NK-92 treated with Interleukin-12 subunit alpha and Interleukin-12 subunit beta, amount 100 ng/mL, for 24 hours (cell line): ENCODE results near the gene NOM1.

Experiments
- DNase-seq: peaks from one replicate; lab custom pipeline; 2025; lab: John Stamatoyannopoulos, UW

The NOM1 gene

DNA sequence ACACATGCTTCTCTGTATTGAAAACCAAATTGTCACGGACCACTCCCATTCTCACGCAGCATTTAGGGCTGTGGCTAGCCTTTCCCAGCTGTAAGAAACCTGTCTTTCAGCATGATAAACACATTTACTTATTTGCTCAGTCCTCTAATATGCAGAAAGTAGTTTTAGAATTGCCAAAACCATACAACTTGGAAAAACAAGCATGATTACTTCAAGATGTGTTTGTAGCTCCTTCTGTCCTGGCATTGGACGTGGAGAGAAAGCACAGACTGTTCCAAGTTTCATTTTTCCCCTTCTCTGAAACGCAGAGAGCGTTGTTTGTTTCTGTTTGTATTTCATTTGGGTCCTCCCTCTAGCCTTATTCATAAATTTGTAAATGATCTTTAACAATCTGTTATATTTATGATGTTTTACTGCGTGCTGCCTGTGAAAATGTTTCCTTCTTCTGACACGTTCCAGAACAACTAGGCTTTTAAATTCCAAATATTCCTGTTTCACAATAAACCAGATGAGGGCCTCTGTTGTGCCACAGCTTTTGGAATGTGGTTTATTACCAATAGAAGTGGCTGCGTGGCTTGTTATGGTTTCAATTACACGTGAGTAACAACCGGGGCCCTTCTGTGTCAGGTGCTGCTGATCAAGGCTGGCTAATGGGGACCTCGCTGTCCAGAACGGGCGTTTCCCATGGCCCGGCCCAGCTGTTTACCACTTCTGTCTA is 34.8 kb downstream of the NOM1 start:
- DNase-seq: no peak

- no peak for DNase-seq
Measured at GRCh38 chr7:156985101-156985992, 35.8 kb downstream of the NOM1 start.

DNA sequence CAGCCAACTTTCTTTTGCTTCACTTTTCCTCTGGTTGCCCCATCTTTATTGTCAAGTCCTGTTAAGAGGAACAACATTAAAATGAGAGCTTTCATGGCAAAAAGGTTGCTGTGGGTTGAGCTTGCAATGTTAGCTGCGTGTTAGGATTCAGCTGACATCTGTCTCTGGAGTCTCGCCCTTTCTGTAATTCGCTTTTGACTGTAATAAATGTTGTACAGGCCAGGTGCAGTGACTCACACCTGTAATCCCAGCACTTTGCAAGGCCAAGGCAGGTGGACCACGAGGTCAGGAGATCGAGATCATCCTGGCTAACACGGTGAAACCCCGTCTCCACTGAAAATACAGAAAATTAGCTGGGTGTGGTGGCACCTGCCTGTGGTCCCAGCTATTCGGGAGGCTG is 36.9 kb downstream of the NOM1 start:
- no peak for DNase-seq

DNA sequence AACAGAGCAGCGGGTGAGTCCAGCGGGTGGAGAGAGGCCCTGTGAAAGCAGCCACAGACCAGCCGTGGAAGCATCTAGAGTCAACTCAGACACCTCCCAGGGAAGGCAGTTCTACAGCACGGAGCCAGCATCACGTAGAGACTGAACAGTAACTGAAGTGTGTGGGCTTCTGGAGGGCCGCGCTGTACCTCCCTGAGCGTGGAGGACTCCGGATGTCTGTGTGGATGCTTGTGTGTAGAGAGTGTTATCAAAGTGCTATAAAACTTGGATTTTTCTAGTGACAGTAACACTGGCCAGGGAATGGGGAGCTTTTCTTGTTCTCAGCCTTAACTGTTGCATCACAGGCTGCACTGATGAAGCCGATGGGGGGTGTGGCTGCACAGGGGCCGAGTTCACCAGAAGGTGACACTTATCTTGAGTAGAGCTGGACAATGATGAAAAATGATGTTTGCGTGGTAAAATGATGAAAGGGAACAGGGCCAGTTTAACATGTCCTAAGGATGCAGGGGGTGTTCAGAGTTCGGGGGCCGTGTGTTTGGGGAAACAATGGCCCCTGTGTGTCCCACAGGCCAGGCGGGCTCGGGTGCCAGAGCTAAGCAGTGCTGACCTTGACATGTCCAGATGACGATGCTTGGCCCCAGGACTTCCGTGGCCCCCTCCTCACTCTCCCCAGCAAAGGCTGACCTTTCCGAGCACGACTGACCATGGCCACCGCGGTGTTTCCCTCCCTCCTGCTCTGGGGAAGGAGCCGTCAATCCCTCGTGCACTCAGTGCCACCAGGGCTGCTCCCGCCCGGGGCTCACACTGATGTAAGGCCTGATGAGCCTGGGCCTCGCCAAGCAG is 39.1 kb downstream of the NOM1 start:
- DNase-seq: no peak

DNA sequence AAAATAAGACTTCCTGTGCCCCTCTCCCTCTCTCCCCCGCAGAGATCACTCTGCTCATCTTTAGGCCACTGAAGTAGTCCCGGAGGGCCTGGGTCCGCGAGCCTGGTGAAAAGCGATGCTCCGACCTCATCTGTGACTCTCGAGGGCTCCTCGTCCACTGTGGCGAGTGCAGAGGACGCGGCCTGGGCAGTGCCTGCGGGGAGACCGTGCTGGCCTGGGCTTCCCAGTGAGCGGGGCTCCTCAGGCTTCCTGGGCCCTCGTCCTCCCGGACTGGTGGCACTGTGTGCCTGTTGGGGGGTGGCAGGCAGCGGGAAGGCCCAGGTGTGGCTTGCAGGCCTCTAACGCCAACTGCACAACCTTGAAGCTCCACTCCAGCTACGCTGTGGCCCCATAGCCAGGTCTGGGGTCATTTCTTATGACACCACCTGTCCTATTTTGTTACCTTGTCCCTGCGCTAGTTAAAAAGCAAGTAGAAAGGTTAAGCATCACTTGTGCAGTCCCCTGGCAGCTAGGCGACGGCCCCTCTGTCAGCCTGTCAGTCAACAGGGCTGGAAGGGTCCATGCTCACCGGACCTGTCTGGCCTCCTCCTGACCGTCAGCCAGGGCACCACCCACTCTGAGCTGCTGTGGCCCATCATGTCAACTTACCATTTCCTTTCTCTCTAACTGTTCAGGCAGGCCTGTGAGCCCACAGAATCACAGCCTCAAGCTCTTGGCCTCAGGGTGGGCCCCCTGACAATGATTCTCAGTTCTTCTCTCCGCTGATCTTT is 40.4 kb downstream of the NOM1 start:
- no peak for DNase-seq

DNA sequence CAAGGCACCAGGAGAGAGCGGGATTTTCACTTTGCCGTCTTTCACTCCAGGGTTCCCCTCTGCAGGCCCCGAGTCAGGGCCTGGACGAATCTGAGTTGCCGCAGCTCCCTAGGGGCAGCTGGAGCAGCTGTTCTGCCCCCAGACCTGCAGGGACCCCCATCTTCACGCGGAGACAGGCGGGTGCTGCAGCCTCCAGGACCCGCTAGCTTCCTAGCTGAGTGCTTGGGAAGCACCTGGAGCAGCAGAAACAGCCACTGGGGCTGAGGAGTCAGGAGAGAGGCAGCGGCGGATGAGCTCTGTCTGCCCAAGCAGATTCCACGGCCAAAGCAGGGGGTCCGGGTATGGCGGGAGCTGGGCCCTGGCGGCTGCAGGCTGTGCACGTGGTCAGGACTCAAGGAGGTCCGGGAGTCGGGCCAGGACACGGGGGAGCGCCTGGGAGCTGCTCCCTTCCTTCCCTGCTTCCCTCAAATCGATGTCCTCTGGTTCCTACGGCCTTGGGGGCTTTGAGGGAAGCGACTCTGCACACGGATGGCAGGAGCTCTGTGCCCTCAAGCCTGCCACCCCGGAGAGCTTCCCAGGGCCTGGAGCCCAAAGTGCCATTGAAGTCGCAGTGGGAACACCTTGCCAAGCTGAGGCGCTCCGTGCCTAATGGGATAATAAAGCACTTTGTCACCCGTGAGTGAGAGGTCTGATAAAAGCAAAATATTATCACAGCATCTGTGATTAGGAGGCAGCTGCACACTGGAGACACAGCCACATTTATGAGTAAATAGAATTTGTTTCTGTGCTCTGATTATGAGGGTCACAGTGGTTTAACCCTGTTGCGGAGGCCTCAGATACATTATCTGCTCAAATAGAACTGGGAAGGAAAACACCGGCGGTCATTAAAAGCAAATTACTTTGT is 43.8 kb downstream of the NOM1 start:
- DNase-seq: no peak

DNA sequence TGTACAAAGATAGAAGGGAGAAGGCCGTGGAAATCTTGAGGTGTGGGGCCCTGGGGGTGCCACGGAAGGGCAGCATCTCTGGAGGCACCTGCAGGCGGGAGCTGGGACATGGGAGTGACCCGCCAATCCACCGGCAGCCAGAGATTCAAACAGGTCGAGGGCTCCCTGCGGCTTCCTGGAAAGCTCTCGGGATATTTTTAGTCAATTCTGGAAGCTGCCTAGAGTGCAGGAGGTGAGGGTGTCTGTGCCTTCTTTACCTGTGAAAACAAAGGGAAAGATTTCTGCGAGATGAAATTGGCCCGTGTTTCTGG is 44.4 kb downstream of the NOM1 start:
- DNase-seq: no peak

- DNase-seq: no peak
Measured at GRCh38 chr7:156994417-156994816, 44.9 kb downstream of the NOM1 start.

- DNase-seq: no peak
Measured at GRCh38 chr7:156998988-156999957, 49.8 kb downstream of the NOM1 start.

DNA sequence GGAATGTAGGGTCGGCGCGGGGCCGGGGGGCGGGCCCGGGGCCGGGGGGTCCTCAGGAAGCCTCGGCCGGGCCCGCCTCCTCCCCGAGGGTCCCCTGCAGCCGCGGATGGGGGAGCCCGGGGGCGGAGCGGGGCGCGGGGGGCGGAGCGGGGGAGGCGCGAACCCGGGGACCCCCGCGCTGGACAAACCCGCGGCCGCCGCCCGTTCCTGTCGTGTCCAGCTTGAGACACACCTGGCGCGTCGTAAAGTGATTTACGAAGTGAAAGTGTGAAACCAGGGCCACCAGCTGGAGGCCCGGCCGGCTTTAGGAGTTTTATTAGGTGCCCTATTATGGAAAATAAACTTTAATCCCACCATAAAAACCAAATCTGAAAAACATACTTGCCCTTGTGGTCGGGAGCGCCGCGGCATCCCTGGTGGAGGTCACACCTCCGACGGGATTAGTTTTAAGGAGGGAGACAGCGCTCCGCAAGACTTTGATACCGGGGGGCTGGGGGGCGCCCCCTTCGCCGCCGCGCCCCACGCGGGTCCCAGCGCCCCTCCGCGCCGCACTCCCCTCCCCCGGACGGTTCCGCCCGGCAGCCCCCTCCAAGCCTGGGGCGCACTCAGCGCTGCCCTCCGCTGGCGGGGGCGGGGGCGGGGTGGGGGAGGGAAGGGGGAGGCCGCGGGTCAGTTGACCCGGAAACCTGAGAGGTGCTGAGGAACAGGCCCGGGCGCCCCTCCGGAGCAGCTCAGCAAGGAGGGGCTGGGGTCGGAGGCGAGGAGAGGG is 50.6 kb downstream of the NOM1 start:
- no peak for DNase-seq

- DNase-seq: no peak
Measured at GRCh38 chr7:157000741-157001653, 51.5 kb downstream of the NOM1 start.

GRCh38 chr7:157001920-157002818 is 52.7 kb downstream of the NOM1 start:
- DNase-seq: no peak

DNA sequence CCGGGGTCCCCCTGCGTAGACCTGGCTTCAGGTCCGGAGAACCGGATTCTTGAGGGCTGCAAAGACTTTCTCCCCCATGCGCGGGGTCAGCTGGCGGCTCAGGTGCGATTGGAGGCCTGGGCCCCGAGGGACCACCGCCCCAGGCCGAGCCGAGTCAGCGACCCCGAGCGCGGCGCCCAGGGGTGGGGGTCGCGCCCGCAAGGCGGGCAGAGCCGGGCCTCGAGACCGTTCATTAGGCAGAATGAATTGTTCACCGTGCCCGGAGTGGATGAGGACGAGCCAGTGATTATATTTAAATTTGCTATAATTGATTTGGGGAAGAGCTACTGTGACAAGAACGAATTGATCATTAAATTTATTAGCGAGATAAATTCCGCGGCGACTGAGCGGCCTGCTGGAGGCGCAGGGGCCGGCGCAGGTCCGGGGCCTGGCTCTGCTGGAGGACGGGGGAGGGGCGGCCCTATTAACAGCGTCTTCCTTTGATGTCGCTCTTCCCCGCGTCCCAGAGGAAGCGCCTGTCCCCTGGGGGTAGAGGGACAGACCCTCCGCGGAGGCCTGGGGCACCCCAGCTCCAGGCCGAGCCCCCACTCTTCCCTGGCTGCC is 53.4 kb downstream of the NOM1 start:
- no peak for DNase-seq

- no peak for DNase-seq
Measured at GRCh38 chr7:157003445-157003755, 53.9 kb downstream of the NOM1 start.

GRCh38 chr7:157003756-157004520 is 54.4 kb downstream of the NOM1 start:
- no peak for DNase-seq
